Measurements from ENCODE around the gene FSTL4.

Gene FSTL4

DNA sequence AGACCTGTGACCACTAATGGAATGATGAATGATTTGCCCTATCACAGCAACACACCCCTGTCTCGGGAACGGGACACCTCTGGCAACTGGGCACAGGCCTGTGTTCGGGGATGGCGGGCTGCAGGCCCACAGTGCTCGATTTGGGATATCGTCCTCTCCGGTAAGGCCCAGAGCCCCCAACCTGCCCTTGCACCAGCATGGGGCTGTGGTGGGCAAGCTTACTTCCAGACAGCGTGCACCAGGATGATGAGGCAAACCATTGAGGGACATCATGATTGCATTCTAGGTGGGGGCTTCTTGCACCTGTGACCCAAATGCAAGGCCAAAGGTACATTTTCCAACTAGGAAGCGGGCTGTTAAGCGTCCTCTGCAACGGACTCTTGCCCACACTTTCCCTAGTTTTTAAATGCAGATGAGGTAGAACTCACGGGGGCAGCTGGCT lies 275.4 kb downstream of the FSTL4 start:
- no peaks in the 10 kb centered on the region for H3K9me3 ChIP-seq (ENCODE audit: control insufficient read depth, insufficient read depth, low read length)
- no peaks in the 10 kb centered on the region for H3K36me3 ChIP-seq (ENCODE audit: control insufficient read depth, insufficient read depth, low read length)
- WGBS (ENCODE audit: insufficient coverage, insufficient read length), result no CpG with 5 or more reads among the region's 12 CpGs
- no peak overlapping the region for H3K4me3 ChIP-seq (ENCODE audit: low read length)
- H3K27ac ChIP-seq (ENCODE audit: low read length), result no peak overlapping the region
- H3K27me3 ChIP-seq (ENCODE audit: control insufficient read depth, insufficient read depth, low read length), result no peaks in the 10 kb centered on the region
- H3K4me1 ChIP-seq (ENCODE audit: control insufficient read depth, insufficient read depth, low read length), result peaks cover 4% of the 10 kb centered on the region
- no peak for DNase-seq (ENCODE audit: low read depth, low spot score)

GRCh38 chr5:133336121-133336968 lies 276.0 kb downstream of the FSTL4 start:
- Histone ChIP-seq H3K4me1 (ENCODE audit: control insufficient read depth, insufficient read depth, low read length) (peaks cover 5% of the 10 kb centered on the region), H3K27ac (ENCODE audit: low read length) (no peak overlapping the region), H3K9me3 (ENCODE audit: control insufficient read depth, insufficient read depth, low read length) (no peaks in the 10 kb centered on the region), H3K27me3 (ENCODE audit: control insufficient read depth, insufficient read depth, low read length) (no peaks in the 10 kb centered on the region), H3K36me3 (ENCODE audit: control insufficient read depth, insufficient read depth, low read length) (no peaks in the 10 kb centered on the region), H3K4me3 (ENCODE audit: low read length) (no peak overlapping the region)
- no CpG with 5 or more reads among the region's 12 CpGs for WGBS (ENCODE audit: insufficient coverage, insufficient read length)
- no peak for DNase-seq (ENCODE audit: low read depth, low spot score)

GRCh38 chr5:133334796-133335639 lies 277.3 kb downstream of the FSTL4 start:
- H3K4me1 ChIP-seq (ENCODE audit: control insufficient read depth, insufficient read depth, low read length), result peaks cover 5% of the 10 kb centered on the region
- no peaks in the 10 kb centered on the region for H3K27me3 ChIP-seq (ENCODE audit: control insufficient read depth, insufficient read depth, low read length)
- no peaks in the 10 kb centered on the region for H3K9me3 ChIP-seq (ENCODE audit: control insufficient read depth, insufficient read depth, low read length)
- WGBS (ENCODE audit: insufficient coverage, insufficient read length), result no CpG with 5 or more reads among the region's 14 CpGs
- no peak overlapping the region for H3K27ac ChIP-seq (ENCODE audit: low read length)
- H3K4me3 ChIP-seq (ENCODE audit: low read length), result no peak overlapping the region
- no peak for DNase-seq (ENCODE audit: low read depth, low spot score)
- H3K36me3 ChIP-seq (ENCODE audit: control insufficient read depth, insufficient read depth, low read length), result no peaks in the 10 kb centered on the region

- H3K4me3 ChIP-seq (ENCODE audit: low read length), result no peak overlapping the region
- no peaks in the 10 kb centered on the region for H3K9me3 ChIP-seq (ENCODE audit: control insufficient read depth, insufficient read depth, low read length)
- H3K27ac ChIP-seq (ENCODE audit: low read length), result no peak overlapping the region
- no peaks in the 10 kb centered on the region for H3K27me3 ChIP-seq (ENCODE audit: control insufficient read depth, insufficient read depth, low read length)
- H3K4me1 ChIP-seq (ENCODE audit: control insufficient read depth, insufficient read depth, low read length), result peaks cover 8% of the 10 kb centered on the region
- no CpG with 5 or more reads among the region's 11 CpGs for WGBS (ENCODE audit: insufficient coverage, insufficient read length)
- no peak for DNase-seq (ENCODE audit: low read depth, low spot score)
- no peaks in the 10 kb centered on the region for H3K36me3 ChIP-seq (ENCODE audit: control insufficient read depth, insufficient read depth, low read length)
Observed at GRCh38 chr5:133333326-133334150, 278.8 kb downstream of the FSTL4 start.

DNA sequence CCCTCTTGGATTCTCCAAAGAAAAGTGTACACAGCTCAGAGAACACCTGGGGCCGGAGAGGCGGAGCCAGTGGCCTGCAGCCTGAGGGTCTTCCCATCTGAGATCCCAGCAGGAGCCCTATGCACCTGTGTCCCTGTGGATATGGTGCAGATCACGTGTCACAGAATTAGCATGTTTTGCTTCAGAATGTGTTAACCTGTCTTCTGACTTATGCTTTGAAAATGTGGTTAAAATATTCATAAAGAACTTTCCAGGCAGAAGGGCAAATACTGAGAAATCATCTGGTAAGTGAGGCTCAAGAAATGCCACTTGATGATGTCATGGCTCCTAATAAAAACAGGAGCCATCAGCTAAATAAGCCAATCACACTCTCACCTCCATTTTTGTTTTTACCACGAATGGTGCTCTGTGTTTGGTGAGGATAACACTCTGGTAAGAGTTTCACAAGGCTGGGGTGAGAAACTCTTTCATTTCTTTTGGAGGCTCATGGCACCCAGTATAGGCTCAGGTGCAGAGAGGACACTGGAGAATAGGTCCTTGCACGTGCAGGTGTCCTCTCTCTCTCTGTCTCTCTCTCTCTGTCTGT lies 279.8 kb downstream of the FSTL4 start:
- Histone ChIP-seq H3K36me3 (ENCODE audit: control insufficient read depth, insufficient read depth, low read length) (no peaks in the 10 kb centered on the region), H3K4me1 (ENCODE audit: control insufficient read depth, insufficient read depth, low read length) (peaks cover 12% of the 10 kb centered on the region), H3K9me3 (ENCODE audit: control insufficient read depth, insufficient read depth, low read length) (no peaks in the 10 kb centered on the region), H3K27me3 (ENCODE audit: control insufficient read depth, insufficient read depth, low read length) (no peaks in the 10 kb centered on the region), H3K4me3 (ENCODE audit: low read length) (no peak overlapping the region), H3K27ac (ENCODE audit: low read length) (no peak overlapping the region)
- no CpG with 5 or more reads among the region's 5 CpGs for WGBS (ENCODE audit: insufficient coverage, insufficient read length)
- no peak for DNase-seq (ENCODE audit: low read depth, low spot score)

- DNase-seq (ENCODE audit: low read depth, low spot score), result no peak
- Histone ChIP-seq H3K27me3 (ENCODE audit: control insufficient read depth, insufficient read depth, low read length) (no peaks in the 10 kb centered on the region), H3K4me1 (ENCODE audit: control insufficient read depth, insufficient read depth, low read length) (peaks cover 12% of the 10 kb centered on the region), H3K36me3 (ENCODE audit: control insufficient read depth, insufficient read depth, low read length) (no peaks in the 10 kb centered on the region), H3K4me3 (ENCODE audit: low read length) (no peak overlapping the region), H3K9me3 (ENCODE audit: control insufficient read depth, insufficient read depth, low read length) (no peaks in the 10 kb centered on the region), H3K27ac (ENCODE audit: low read length) (no peak overlapping the region)
- WGBS (ENCODE audit: insufficient coverage, insufficient read length), result no CpG with 5 or more reads among the region's 12 CpGs
Observed at GRCh38 chr5:133331941-133332340, 280.4 kb downstream of the FSTL4 start.

GRCh38 chr5:133330956-133331355 lies 281.4 kb downstream of the FSTL4 start:
- WGBS (ENCODE audit: insufficient coverage, insufficient read length), result no CpG with 5 or more reads among the region's 5 CpGs

GRCh38 chr5:133328800-133329199 lies 283.5 kb downstream of the FSTL4 start:
- Histone ChIP-seq H3K9me3 (ENCODE audit: control insufficient read depth, insufficient read depth, low read length) (no peaks in the 10 kb centered on the region), H3K27ac (ENCODE audit: low read length) (no peak overlapping the region), H3K4me3 (ENCODE audit: low read length) (no peak overlapping the region), H3K27me3 (ENCODE audit: control insufficient read depth, insufficient read depth, low read length) (no peaks in the 10 kb centered on the region), H3K4me1 (ENCODE audit: control insufficient read depth, insufficient read depth, low read length) (peaks cover 12% of the 10 kb centered on the region), H3K36me3 (ENCODE audit: control insufficient read depth, insufficient read depth, low read length) (no peaks in the 10 kb centered on the region)
- WGBS (ENCODE audit: insufficient coverage, insufficient read length), result no CpG with 5 or more reads among the region's 11 CpGs
- DNase-seq (ENCODE audit: low read depth, low spot score), result no peak

More at GRCh38 chr5:133330956-133331355, 281.4 kb downstream of the FSTL4 start:
- no peaks in the 10 kb centered on the region for H3K27me3 ChIP-seq (ENCODE audit: control insufficient read depth, insufficient read depth, low read length)
- DNase-seq (ENCODE audit: low read depth, low spot score), result no peak
- no peak overlapping the region for H3K27ac ChIP-seq (ENCODE audit: low read length)
- H3K36me3 ChIP-seq (ENCODE audit: control insufficient read depth, insufficient read depth, low read length), result no peaks in the 10 kb centered on the region
- no peak overlapping the region for H3K4me3 ChIP-seq (ENCODE audit: low read length)
- no peaks in the 10 kb centered on the region for H3K9me3 ChIP-seq (ENCODE audit: control insufficient read depth, insufficient read depth, low read length)
- peaks cover 12% of the 10 kb centered on the region for H3K4me1 ChIP-seq (ENCODE audit: control insufficient read depth, insufficient read depth, low read length)

DNA sequence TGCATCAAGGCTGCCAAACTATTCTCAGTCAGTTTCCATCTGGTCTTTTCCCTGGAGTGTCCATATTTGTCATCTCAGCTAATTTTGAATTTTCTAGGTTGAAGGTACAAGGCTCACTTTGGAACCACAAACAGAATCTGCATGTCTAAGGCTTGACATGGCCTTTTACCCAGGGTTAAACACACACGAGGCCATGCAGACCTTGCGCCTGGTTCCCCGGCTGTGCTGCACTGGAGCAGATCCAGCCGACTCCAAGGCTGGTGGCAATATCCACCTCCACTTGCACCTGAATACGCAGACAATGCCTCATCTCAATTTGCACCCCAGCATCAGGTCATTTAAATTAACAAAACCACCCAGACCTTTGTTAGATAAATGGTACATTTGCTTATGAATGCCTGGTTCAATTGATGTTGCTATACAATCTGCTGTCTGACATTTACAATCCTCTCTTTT lies 284.4 kb downstream of the FSTL4 start:
- WGBS (ENCODE audit: insufficient coverage, insufficient read length), result no CpG with 5 or more reads among the region's 5 CpGs

More for the DNA sequence above, 284.4 kb downstream of the FSTL4 start:
- Histone ChIP-seq H3K36me3 (ENCODE audit: control insufficient read depth, insufficient read depth, low read length) (no peaks in the 10 kb centered on the region), H3K27ac (ENCODE audit: low read length) (no peak overlapping the region), H3K27me3 (ENCODE audit: control insufficient read depth, insufficient read depth, low read length) (no peaks in the 10 kb centered on the region), H3K9me3 (ENCODE audit: control insufficient read depth, insufficient read depth, low read length) (no peaks in the 10 kb centered on the region), H3K4me3 (ENCODE audit: low read length) (no peak overlapping the region), H3K4me1 (ENCODE audit: control insufficient read depth, insufficient read depth, low read length) (peaks cover 12% of the 10 kb centered on the region)
- DNase-seq (ENCODE audit: low read depth, low spot score), result peak; percentile 43
